Gastroesophageal sphincter (tissue), 4 donors: ENCODE measurements around the gene PRKG1. TPM values are rescaled to one million over a fixed set of nuclear protein-coding genes. Genes with fewer than 3 reads are reported as not detected.
"Not testable (repeated sequence)": the region's sequence is repeated elsewhere in the genome, so short reads cannot be mapped to it uniquely, and the experiment has no call there.

Source experiments
- ATAC-seq: fragments of 150-250 bp; one replicate; pipeline ENCODE4 v1.9.1; 2016; ENCODE audit warnings: mild to moderate bottlenecking, moderate library complexity
- H3K27ac ChIP-seq, 4 donors: fragments of 200-600 bp; sonication (generic) in 3 of 4; 1 replicate in 3 of 4; 2 replicates in 1 of 4; pipeline ENCODE4 v1.5.1; 2016 to 2019
- H3K27me3 ChIP-seq: fragments of 200-600 bp; sonication (generic); one replicate; pipeline ENCODE4 v1.5.1; 2019
- H3K36me3 ChIP-seq, 2 donors: fragments of 200-600 bp; sonication (generic); one replicate each; pipeline ENCODE4 v1.5.1; 2019; ENCODE audit warnings: control low read depth in 1 of 2
- H3K4me1 ChIP-seq, 3 donors: fragments of 200-600 bp; sonication (generic); 1 replicate in 2 of 3; 2 replicates in 1 of 3; pipeline ENCODE4 v1.5.1; 2016 to 2019; ENCODE audit warnings: control low read depth in 2 of 3
- H3K4me3 ChIP-seq, 2 donors: fragments of 200-600 bp; sonication (generic); one replicate each; pipeline ENCODE4 v1.5.1; 2019; ENCODE audit warnings: mild to moderate bottlenecking in 1 of 2, moderate library complexity in 1 of 2
- H3K9me3 ChIP-seq, 3 donors: fragments of 200-600 bp; sonication (generic); one replicate each; pipeline ENCODE4 v1.5.1; 2017 to 2019; ENCODE audit warnings: control low read depth in 2 of 3
- EP300 ChIP-seq: sonication (generic); formaldehyde crosslinking; IDR thresholded peaks from one replicate; pipeline ENCODE4 v1.6.1; 2017; ENCODE audit warnings: antibody characterized with exemption, mild to moderate bottlenecking
- POLR2A ChIP-seq, 2 donors: fragments of 450-650 bp; IDR thresholded peaks; one replicate each; pipeline ENCODE4 v1.6.1; 2017; ENCODE audit warnings: antibody characterized with exemption in 2 of 2, mild to moderate bottlenecking in 2 of 2, moderate library complexity in 1 of 2
- POLR2AphosphoS5 ChIP-seq: sonication (generic); formaldehyde crosslinking; IDR thresholded peaks from one replicate; pipeline ENCODE4 v1.6.1; 2017; ENCODE audit warnings: antibody characterized with exemption
- WGBS, 2 donors: methylation state at CpG; one replicate each; pipeline ENCODE4 v1.1.5; 2018; ENCODE audit warnings: low coverage in 1 of 2; 5-methylcytosine and 5-hydroxymethylcytosine counted together
- total RNA-seq, 4 donors: library from RNA; depleted of rRNA; stranded (reverse); fragments of >200 nt; gene quantifications; one replicate each; pipeline ENCODE4 v1.1.0, GENCODE V29; 2016
- TF ChIP-seq, protein P1 (sequence below), 4 experiments: fragments of 200-600 bp in 2 of 4; fragments of 450-650 bp in 2 of 4; sonication (generic) in 1 of 4; IDR thresholded peaks; one replicate each; pipeline ENCODE4 v1.5.1; 2017 to 2019; ENCODE audit warnings: antibody characterized with exemption in 4 of 4, mild to moderate bottlenecking in 2 of 4, moderate library complexity in 2 of 4

PRKG1 gene
- total RNA-seq, 4 donors from 2014 or later, result 27.5 to 73.2 (median 39.2) TPM

GRCh38 chr10:52030051-52030790 lies 955.9 kb downstream of the PRKG1 start:
- TF ChIP-seq POLR2A (IDR thresholded peaks at IDR 0.05) (no peak), POLR2AphosphoS5 (no peak)
- TF ChIP-seq, protein P1, sequence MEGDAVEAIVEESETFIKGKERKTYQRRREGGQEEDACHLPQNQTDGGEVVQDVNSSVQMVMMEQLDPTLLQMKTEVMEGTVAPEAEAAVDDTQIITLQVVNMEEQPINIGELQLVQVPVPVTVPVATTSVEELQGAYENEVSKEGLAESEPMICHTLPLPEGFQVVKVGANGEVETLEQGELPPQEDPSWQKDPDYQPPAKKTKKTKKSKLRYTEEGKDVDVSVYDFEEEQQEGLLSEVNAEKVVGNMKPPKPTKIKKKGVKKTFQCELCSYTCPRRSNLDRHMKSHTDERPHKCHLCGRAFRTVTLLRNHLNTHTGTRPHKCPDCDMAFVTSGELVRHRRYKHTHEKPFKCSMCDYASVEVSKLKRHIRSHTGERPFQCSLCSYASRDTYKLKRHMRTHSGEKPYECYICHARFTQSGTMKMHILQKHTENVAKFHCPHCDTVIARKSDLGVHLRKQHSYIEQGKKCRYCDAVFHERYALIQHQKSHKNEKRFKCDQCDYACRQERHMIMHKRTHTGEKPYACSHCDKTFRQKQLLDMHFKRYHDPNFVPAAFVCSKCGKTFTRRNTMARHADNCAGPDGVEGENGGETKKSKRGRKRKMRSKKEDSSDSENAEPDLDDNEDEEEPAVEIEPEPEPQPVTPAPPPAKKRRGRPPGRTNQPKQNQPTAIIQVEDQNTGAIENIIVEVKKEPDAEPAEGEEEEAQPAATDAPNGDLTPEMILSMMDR (IDR thresholded peaks at IDR 0.05), result no peak
- no peak for ATAC-seq
- no peaks in the 10 kb centered on the region for H3K27me3 ChIP-seq
- H3K27ac ChIP-seq, result no peak overlapping the region
- H3K9me3 ChIP-seq, result no peaks in the 10 kb centered on the region
- WGBS, 2 donors, result 65 to 72% methylated on average over 6 of the region's 6 CpGs
- H3K4me1 ChIP-seq, result peaks cover 0 to 23% (median 2%) of the 10 kb centered on the region in 3 donors
- H3K4me3 ChIP-seq, result no peak overlapping the region
- H3K36me3 ChIP-seq, result no peaks in the 10 kb centered on the region

- Histone ChIP-seq H3K27me3 (no peaks in the 10 kb centered on the region), H3K36me3 (no peaks in the 10 kb centered on the region), H3K4me1 (peaks cover 0 to 23% (median 2%) of the 10 kb centered on the region in 3 donors), H3K27ac (no peak overlapping the region), H3K4me3 (no peak overlapping the region), H3K9me3 (no peaks in the 10 kb centered on the region)
- 80 to 95% methylated on average over 1 of the region's 1 CpG for WGBS, 2 donors
- ATAC-seq, result no peak
- TF ChIP-seq EP300, result no peak
- TF ChIP-seq POLR2AphosphoS5, result no peak
- TF ChIP-seq POLR2A (IDR thresholded peaks at IDR 0.05), result no peak
- TF ChIP-seq, protein P1 (IDR thresholded peaks at IDR 0.05), result no peak
These were observed 956.7 kb downstream of the PRKG1 start for GRCh38 chr10:52030975-52031374.

GRCh38 chr10:52031771-52032170 lies 957.5 kb downstream of the PRKG1 start:
- no peak overlapping the region for H3K27ac ChIP-seq

GRCh38 chr10:52032681-52033629 lies 958.7 kb downstream of the PRKG1 start:
- TF ChIP-seq EP300 (no peak), POLR2A (IDR thresholded peaks at IDR 0.05) (no peak), POLR2AphosphoS5 (no peak)
- TF ChIP-seq, protein P1 (IDR thresholded peaks at IDR 0.05), result no peak
- Histone ChIP-seq H3K4me1 (peaks cover 0 to 11% (median 0%) of the 10 kb centered on the region in 3 donors), H3K9me3 (no peaks in the 10 kb centered on the region), H3K36me3 (no peaks in the 10 kb centered on the region), H3K27me3 (no peaks in the 10 kb centered on the region), H3K4me3 (no peak overlapping the region), H3K27ac (no peak overlapping the region)
- WGBS, 2 donors, result 84 to 89% methylated on average over 6 of the region's 6 CpGs
- ATAC-seq, result no peak

More at GRCh38 chr10:52031771-52032170, 957.5 kb downstream of the PRKG1 start:
- TF ChIP-seq POLR2AphosphoS5 (no peak), POLR2A (IDR thresholded peaks at IDR 0.05) (no peak), EP300 (no peak)
- TF ChIP-seq, protein P1 (IDR thresholded peaks at IDR 0.05), result no peak
- no peaks in the 10 kb centered on the region for H3K27me3 ChIP-seq
- no peak for ATAC-seq
- H3K36me3 ChIP-seq, result no peaks in the 10 kb centered on the region
- no peaks in the 10 kb centered on the region for H3K9me3 ChIP-seq
- no peak overlapping the region for H3K4me3 ChIP-seq
- H3K4me1 ChIP-seq, result peaks cover 0 to 23% (median 2%) of the 10 kb centered on the region in 3 donors

DNA sequence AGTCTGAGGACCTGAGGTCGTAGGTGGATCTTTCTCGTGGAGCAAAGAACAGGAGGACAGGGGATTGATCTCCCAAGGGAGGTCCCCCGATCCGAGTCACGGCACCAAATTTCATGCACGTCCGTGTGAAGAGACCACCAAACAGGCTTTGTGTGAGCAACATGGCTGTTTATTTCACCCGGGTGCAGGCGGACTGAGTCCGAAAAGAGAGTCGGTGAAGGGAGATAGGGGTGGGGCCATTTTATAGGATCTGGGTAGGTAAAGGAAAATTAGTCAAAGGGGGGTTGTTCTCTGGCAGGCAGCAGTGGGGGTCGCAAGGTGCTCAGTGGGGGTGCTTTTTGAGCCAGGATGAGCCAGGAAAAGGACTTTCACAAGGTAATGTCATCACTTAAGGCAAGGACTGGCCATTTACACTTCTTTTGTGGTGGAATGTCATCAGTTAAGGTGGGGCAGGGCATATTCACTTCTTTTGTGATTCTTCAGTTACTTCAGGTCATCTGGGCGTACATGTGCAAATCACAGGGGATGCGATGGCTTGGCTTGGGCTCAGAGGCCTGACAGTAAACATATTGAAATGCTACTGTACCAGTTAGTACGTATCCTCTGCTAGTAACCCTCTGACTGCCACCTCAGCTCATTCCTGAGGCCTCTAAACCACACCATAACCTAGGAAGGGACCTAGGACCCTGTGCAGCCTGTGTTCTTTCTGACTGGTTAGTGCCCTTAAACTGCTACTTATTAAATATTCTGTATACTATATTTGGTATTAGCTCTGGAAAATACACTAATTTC lies 964.9 kb downstream of the PRKG1 start:
- WGBS, 2 donors, result 97% methylated on average over 6 of the region's 15 CpGs; no CpG with 5 or more reads in 1 of the 2 donors
- not testable (repeated sequence) for ATAC-seq, H3K36me3 ChIP-seq, H3K27me3 ChIP-seq, H3K9me3 ChIP-seq, H3K27ac ChIP-seq, H3K4me3 ChIP-seq
- peaks cover 0 to 14% (median 0%) of the 10 kb centered on the region in 3 donors for H3K4me1 ChIP-seq
